HG03064 (cell line): ENCODE data around the gene CCDC63.
A peak's percentile ranks its signal among the peaks of the same experiment; 100 is the strongest.

Source experiments
- ATAC-seq: cut with Tn5 transposase; IDR thresholded peaks from one replicate; pipeline ENCODE4 v1.9.1; 2021; ENCODE audit warnings: low read depth; ENCODE audit not compliant: unreplicated experiment

The CCDC63 gene

DNA sequence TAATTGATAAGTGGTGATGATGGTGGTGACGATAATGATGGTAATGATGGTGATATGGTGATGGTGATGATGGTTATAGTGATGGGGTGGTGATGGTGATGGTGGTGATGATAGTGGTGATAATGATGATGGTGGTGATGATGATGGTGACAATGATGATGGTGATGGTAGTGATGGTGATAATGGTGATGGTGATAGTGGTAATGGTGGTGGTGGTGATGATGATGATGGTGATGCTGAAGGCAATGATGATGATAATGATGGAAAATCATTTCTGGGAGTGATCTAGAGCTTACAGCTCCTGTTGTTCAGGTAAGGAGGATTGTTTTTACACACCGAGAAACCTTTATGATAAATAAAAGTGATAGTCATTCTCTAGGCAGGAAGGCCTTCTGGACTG lies 33.9 kb downstream of the CCDC63 start:
- ATAC-seq: no peak

GRCh38 chr12:110883251-110883650 lies 36.5 kb downstream of the CCDC63 start:
- ATAC-seq: no peak

- ATAC-seq: no peak
Measured at GRCh38 chr12:110885152-110885840, 38.5 kb downstream of the CCDC63 start.

GRCh38 chr12:110888256-110888991 lies 41.6 kb downstream of the CCDC63 start:
- ATAC-seq: no peak

- ATAC-seq: no peak
Measured at GRCh38 chr12:110889361-110889760, 42.6 kb downstream of the CCDC63 start.

DNA sequence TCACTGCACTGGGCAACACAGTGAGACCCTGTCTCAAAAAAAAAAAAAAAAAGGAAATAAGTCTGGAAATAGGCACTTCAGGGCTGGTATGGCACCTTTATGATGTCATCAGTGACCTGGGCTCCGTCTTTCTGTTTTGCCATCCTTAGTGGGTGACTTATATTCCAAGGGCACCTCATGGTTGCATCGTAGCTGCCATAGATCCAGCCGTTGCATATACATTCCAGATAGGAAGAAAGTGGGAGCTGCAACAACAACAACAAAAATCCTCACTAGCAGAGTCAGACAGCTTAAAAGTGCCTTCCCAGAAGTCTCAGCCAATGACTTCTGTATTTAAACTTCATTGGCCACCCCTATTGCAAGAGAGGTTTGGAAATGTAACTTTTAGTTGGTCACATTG lies 47.2 kb downstream of the CCDC63 start:
- ATAC-seq: no peak

DNA sequence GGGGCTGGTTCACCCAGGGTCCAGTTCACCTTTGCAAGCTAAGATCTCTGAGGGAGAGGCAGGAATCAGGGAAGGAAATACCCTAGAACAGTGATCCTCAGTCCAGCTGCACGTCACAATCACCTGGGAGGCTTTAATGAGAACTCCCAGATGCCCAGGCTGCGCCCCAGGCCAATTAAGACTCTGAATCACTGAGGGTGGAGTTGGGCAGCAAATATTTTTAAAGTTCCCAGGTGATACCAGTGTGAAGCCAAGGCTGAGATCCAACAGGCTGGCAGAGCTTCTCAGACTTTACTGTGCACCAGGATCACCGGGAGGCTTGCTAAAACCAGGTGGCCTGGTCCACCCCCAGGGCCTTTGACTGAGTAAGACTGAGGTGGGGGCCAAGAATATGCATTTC lies 49.8 kb downstream of the CCDC63 start:
- ATAC-seq: no peak

DNA sequence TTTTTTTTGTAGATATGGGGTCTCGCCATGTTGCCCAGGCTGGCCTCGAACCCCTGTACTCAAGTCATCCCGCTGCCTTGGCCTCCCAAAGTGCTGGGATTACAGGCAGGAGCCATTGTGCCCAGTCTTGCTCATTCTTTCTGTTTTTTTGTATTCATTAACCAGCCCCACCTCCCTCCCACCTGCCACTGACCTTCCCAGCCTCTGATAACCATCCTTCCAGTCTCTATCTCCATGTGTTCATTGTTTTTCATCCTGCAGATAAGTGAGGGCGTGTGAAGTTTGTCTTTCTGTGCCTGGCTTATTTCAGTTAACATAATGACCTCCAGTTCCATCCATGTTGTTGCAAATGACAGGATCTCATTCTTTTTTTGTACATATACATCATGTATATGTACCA lies 54.6 kb downstream of the CCDC63 start:
- no peak for ATAC-seq

DNA sequence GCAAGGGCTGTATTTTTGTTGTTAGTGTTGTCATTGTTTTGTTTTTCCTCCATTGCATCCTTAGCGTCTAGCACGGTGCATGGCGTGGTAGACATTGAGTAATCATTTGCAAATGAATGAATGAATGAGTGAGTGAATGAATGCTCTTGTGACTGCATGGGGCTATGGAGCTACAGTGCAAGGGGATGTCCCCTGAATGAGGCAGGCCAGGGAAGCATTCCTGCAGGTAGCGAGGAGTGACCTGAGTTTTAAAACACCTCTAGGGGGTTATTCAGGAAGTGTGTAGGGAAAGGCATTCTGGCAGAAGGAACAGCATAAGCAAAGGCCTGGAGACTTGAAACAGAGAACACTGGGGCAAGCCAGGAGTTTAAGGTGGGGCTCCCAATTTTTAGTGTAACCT lies 56.7 kb downstream of the CCDC63 start:
- no peak for ATAC-seq

DNA sequence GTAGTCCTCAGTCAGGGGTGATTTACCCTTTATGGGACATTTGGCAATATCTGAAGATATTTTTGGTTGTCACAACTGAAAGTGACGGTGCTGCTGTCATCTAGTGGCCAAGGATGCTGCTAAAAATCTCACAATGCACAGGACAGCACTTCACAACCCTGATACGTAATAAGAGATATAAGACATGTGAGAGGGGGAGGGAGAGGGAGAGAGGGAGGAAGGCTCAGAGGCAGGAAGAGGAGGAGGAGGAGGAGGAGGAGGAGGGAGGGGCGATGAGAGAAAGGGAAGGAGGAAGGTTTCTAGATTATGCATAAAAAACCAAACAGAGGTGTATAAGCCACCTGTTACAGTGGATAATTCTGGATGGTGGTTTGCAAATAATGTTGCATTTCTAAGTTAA lies 59.3 kb downstream of the CCDC63 start:
- ATAC-seq: no peak

- ATAC-seq: no peak
Measured at GRCh38 chr12:110906516-110906915, 59.7 kb downstream of the CCDC63 start.

DNA sequence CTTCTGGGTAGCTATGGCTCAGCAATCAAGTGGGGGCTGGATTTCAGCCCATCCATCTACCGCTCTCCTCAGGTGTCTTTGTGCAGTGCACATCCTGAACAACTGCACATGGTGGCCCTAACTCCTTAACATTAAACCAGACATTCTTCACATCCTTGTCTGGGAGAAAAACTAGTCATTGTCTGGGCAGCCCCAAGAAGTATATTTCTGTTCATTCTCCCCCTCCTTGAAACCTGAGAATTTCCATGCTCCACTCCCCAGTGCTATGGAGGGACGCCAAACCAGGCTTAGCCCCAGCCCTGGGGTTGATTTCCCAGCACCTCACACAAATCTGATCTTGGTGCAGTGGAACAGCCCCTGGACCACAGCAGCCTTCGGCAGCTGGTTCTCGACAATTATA lies 60.2 kb downstream of the CCDC63 start:
- no peak for ATAC-seq

- no peak for ATAC-seq
Measured at GRCh38 chr12:110907583-110907982, 60.8 kb downstream of the CCDC63 start.

GRCh38 chr12:110908377-110909152 lies 61.8 kb downstream of the CCDC63 start:
- ATAC-seq: no peak

DNA sequence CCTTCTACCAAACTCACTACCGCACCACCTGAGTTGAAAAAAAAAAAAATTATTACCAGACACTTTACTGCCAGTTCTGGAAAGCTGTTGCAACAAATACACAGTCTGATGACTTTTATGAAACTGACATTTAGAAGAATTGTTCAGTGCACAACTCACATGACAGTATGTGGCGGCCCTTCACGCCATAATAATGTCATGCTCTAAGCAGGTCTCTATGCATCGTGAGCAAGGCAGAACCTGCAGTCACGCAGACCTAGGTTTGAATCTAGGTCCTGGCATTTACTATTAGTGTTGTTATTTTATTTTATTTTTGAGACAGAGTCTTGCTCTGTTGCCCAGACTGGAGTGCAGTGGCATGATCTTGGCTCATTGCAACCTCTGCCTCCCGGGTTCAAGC lies 65.5 kb downstream of the CCDC63 start:
- no peak for ATAC-seq

GRCh38 chr12:110913119-110914056 lies 66.6 kb downstream of the CCDC63 start:
- ATAC-seq: peak; percentile 94

- ATAC-seq: no peak
Measured at GRCh38 chr12:110916295-110916875, 69.6 kb downstream of the CCDC63 start.

- no peak for ATAC-seq
Measured at GRCh38 chr12:110917467-110917866, 70.7 kb downstream of the CCDC63 start.

- no peak for ATAC-seq
Measured at GRCh38 chr12:110917961-110918360, 71.2 kb downstream of the CCDC63 start.

- no peak for ATAC-seq
Measured at GRCh38 chr12:110919720-110920119, 72.9 kb downstream of the CCDC63 start.
